ENCODE measurements around the gene SEMA6A.

SEMA6A gene

GRCh38 chr5:116436674-116437350 is 137.8 kb downstream of the SEMA6A start:
- Mint-ChIP-seq H3K36me3 (ENCODE audit: low read depth) (no peaks in the 10 kb centered on the region), H3K27ac (no peak overlapping the region), H3K27me3 (ENCODE audit: low read depth) (no peaks in the 10 kb centered on the region), H3K4me1 (ENCODE audit: low read depth) (no peaks in the 10 kb centered on the region), H3K4me3 (no peak overlapping the region), H3K9me3 (no peaks in the 10 kb centered on the region)

GRCh38 chr5:116428966-116429365 is 145.7 kb downstream of the SEMA6A start:
- no peaks in the 10 kb centered on the region for H3K36me3 Mint-ChIP-seq (ENCODE audit: low read depth)
- H3K27ac Mint-ChIP-seq, result no peak overlapping the region
- H3K9me3 Mint-ChIP-seq, result no peaks in the 10 kb centered on the region
- H3K4me1 Mint-ChIP-seq (ENCODE audit: low read depth), result no peaks in the 10 kb centered on the region
- no peaks in the 10 kb centered on the region for H3K27me3 Mint-ChIP-seq (ENCODE audit: low read depth)
- H3K4me3 Mint-ChIP-seq, result no peak overlapping the region

DNA sequence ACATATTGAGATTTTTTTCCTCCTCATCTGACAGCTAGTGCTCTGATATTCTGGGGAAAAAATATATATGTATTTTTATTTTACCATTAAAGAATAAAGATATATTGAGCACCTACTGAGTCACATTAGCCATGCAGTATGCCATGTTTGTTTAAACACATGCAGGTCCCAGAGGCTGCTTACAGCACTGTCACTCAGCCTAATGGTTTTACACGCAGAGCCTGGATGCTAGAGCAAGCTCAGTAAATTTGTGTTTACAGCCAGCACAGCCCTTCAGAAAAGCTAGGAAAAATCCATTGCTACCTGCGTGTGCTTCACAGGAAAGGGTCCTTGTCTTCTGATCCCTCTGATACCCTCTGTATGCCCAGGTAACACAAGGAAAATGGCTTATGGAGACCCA is 146.2 kb downstream of the SEMA6A start:
- no peaks in the 10 kb centered on the region for H3K9me3 Mint-ChIP-seq
- no peaks in the 10 kb centered on the region for H3K27me3 Mint-ChIP-seq (ENCODE audit: low read depth)
- H3K27ac Mint-ChIP-seq, result no peak overlapping the region
- no peak overlapping the region for H3K4me3 Mint-ChIP-seq
- no peaks in the 10 kb centered on the region for H3K36me3 Mint-ChIP-seq (ENCODE audit: low read depth)
- H3K4me1 Mint-ChIP-seq (ENCODE audit: low read depth), result no peaks in the 10 kb centered on the region

- Mint-ChIP-seq H3K4me3 (no peak overlapping the region), H3K9me3 (no peaks in the 10 kb centered on the region), H3K4me1 (ENCODE audit: low read depth) (no peaks in the 10 kb centered on the region), H3K27me3 (ENCODE audit: low read depth) (no peaks in the 10 kb centered on the region), H3K36me3 (ENCODE audit: low read depth) (no peaks in the 10 kb centered on the region), H3K27ac (no peak overlapping the region)
Measured at GRCh38 chr5:116424951-116425350, 149.7 kb downstream of the SEMA6A start.

DNA sequence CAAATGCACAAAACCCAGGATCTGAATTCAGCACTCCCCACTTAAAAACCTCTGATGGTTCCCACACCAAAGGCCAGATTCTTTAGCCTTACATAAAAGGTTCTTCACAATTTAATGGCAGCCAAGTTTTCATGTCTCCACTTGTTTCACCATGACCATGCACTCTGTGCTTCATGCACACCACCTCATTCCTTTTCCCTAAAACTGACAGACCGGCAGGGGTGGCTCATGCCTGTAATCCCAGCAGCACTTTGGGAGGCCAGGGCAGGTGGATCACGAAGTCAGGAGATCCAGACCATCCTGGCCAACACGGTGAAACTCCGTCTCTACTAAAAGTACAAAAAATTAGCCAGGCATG is 150.4 kb downstream of the SEMA6A start:
- Mint-ChIP-seq H3K9me3 (no peaks in the 10 kb centered on the region), H3K4me1 (ENCODE audit: low read depth) (no peaks in the 10 kb centered on the region), H3K27ac (no peak overlapping the region), H3K36me3 (ENCODE audit: low read depth) (no peaks in the 10 kb centered on the region), H3K27me3 (ENCODE audit: low read depth) (no peaks in the 10 kb centered on the region), H3K4me3 (no peak overlapping the region)

GRCh38 chr5:116423587-116424257 is 150.9 kb downstream of the SEMA6A start:
- Mint-ChIP-seq H3K4me1 (ENCODE audit: low read depth) (no peaks in the 10 kb centered on the region), H3K27ac (peak overlapping the region; percentile 7), H3K27me3 (ENCODE audit: low read depth) (no peaks in the 10 kb centered on the region), H3K9me3 (no peaks in the 10 kb centered on the region), H3K36me3 (ENCODE audit: low read depth) (no peaks in the 10 kb centered on the region), H3K4me3 (no peak overlapping the region)

GRCh38 chr5:116423141-116423540 is 151.5 kb downstream of the SEMA6A start:
- H3K27ac Mint-ChIP-seq, result no peak overlapping the region
- H3K9me3 Mint-ChIP-seq, result no peaks in the 10 kb centered on the region
- H3K27me3 Mint-ChIP-seq (ENCODE audit: low read depth), result no peaks in the 10 kb centered on the region
- H3K36me3 Mint-ChIP-seq (ENCODE audit: low read depth), result no peaks in the 10 kb centered on the region
- no peak overlapping the region for H3K4me3 Mint-ChIP-seq
- no peaks in the 10 kb centered on the region for H3K4me1 Mint-ChIP-seq (ENCODE audit: low read depth)

DNA sequence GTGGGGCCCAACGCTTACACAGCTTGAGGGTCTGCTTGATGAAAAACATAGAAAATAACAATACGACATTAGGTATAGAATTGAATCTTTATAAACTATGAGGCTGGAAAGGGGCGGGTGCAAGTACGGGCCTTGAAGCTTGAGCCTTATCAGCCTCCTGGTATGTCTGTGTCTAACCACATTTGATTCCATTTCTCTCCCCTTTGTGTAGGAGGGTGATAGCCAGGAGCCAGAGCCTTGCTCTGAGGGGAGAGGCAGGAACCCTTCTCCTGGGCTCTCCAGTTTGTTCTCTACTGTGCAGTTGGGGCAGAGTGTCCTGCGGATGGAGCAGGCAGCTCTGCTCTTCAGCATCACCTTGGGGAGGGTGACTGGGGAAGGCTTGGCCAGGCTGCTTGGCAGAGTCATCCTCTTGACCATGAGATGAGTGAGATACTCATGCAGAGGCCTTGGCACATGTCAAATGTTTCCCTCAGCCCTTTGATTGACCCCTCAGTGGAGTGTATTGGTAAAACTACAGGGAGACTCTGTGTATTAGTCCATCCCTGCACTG is 153.5 kb downstream of the SEMA6A start:
- Mint-ChIP-seq H3K9me3 (no peaks in the 10 kb centered on the region), H3K4me3 (no peak overlapping the region), H3K27ac (no peak overlapping the region), H3K4me1 (ENCODE audit: low read depth) (no peaks in the 10 kb centered on the region), H3K36me3 (ENCODE audit: low read depth) (no peaks in the 10 kb centered on the region), H3K27me3 (ENCODE audit: low read depth) (no peaks in the 10 kb centered on the region)

DNA sequence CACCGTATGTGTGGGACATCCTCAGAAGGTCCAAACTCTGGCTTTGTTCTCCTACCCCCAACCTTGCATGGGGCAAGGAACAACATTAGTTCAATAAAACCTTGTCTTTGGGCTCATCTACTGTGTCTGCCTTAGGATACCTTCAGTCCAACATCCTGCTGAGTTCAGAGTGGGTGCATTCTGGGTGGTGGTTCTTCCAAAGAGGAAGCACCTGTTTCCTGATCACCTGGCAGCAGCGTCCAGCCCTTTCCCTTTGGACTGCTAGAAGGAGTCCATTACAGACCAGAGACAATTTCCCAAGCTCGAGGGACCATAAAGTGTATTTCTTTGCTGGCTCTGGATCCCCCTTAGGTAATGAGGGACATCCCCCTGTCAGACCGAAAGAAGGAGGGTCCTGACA is 154.1 kb downstream of the SEMA6A start:
- Mint-ChIP-seq H3K9me3 (no peaks in the 10 kb centered on the region), H3K27me3 (ENCODE audit: low read depth) (no peaks in the 10 kb centered on the region), H3K27ac (no peak overlapping the region), H3K4me1 (ENCODE audit: low read depth) (no peaks in the 10 kb centered on the region), H3K4me3 (no peak overlapping the region), H3K36me3 (ENCODE audit: low read depth) (no peaks in the 10 kb centered on the region)

DNA sequence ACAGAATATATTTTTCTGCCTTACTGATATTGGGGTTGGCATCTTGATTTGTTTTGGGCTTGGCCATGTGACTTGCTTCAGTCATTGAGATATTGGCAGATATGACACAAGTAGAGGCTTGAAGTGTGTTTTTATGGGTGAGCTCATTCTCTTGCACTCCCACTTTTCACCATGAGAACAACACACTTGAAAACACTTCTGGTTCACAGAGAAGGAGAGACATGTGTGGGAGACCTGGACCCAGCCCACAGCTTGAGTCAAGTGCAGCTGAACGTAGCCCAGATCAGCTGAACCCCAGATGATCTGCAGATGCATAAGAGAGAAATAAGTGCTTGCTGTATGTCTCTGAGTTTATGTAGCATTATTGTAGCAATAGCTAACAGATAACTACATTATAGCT is 155.4 kb downstream of the SEMA6A start:
- Mint-ChIP-seq H3K9me3 (no peaks in the 10 kb centered on the region), H3K36me3 (ENCODE audit: low read depth) (no peaks in the 10 kb centered on the region), H3K27me3 (ENCODE audit: low read depth) (no peaks in the 10 kb centered on the region), H3K4me3 (no peak overlapping the region), H3K4me1 (ENCODE audit: low read depth) (no peaks in the 10 kb centered on the region), H3K27ac (no peak overlapping the region)

- H3K9me3 Mint-ChIP-seq, result no peaks in the 10 kb centered on the region
- no peak overlapping the region for H3K27ac Mint-ChIP-seq
- H3K27me3 Mint-ChIP-seq (ENCODE audit: low read depth), result no peaks in the 10 kb centered on the region
- no peaks in the 10 kb centered on the region for H3K36me3 Mint-ChIP-seq (ENCODE audit: low read depth)
- no peak overlapping the region for H3K4me3 Mint-ChIP-seq
- no peaks in the 10 kb centered on the region for H3K4me1 Mint-ChIP-seq (ENCODE audit: low read depth)
Measured at GRCh38 chr5:116418774-116419173, 155.8 kb downstream of the SEMA6A start.

GRCh38 chr5:116418016-116418415 is 156.6 kb downstream of the SEMA6A start:
- no peaks in the 10 kb centered on the region for H3K27me3 Mint-ChIP-seq (ENCODE audit: low read depth)
- no peak overlapping the region for H3K27ac Mint-ChIP-seq
- H3K36me3 Mint-ChIP-seq (ENCODE audit: low read depth), result no peaks in the 10 kb centered on the region

DNA sequence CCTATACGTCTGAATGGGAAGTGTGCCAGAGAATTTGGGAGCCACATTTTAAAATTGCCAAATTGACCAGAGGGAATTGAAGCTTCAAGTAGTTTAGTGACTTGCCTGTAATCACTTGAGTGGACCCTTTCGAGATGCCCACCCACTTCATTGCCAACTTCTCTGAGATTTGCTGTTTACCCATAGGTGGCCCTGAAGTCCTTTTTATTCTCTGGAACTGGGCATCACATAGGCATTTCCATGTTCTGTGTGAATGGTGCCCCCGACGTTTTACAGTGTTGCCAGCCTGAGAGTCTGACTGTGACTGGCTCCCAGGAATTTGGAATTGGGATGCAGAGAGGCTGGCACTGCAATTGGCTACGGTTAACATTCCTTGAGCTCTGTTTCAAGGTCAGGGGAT is 158.6 kb downstream of the SEMA6A start:
- no peaks in the 10 kb centered on the region for H3K4me1 Mint-ChIP-seq (ENCODE audit: low read depth)
- no peak overlapping the region for H3K4me3 Mint-ChIP-seq
- H3K36me3 Mint-ChIP-seq (ENCODE audit: low read depth), result no peaks in the 10 kb centered on the region
- H3K27ac Mint-ChIP-seq, result no peak overlapping the region
- no peaks in the 10 kb centered on the region for H3K27me3 Mint-ChIP-seq (ENCODE audit: low read depth)
- H3K9me3 Mint-ChIP-seq, result no peaks in the 10 kb centered on the region

More at GRCh38 chr5:116418016-116418415, 156.6 kb downstream of the SEMA6A start:
- no peak overlapping the region for H3K4me3 Mint-ChIP-seq
- no peaks in the 10 kb centered on the region for H3K4me1 Mint-ChIP-seq (ENCODE audit: low read depth)
- H3K9me3 Mint-ChIP-seq, result no peaks in the 10 kb centered on the region

DNA sequence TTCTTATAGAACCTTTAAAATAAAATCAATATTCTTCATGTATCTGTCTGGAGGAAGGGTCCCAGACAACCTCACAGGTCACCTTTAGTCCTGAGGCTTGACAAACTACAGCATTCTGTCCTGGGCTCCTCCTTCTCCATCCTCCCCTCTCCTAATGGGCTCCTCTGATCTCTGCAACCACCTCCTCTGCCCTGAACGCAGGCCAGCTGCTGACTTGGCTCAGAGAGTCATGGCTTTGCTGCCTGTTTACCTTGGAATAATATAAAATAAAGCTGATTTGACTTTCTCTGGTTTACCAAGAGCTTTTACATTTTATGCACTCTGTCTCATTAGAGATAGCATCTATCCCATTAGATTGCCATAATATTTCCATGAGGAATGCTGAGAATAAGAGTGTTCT is 159.4 kb downstream of the SEMA6A start:
- Mint-ChIP-seq H3K36me3 (ENCODE audit: low read depth) (no peaks in the 10 kb centered on the region), H3K27ac (no peak overlapping the region), H3K4me1 (ENCODE audit: low read depth) (no peaks in the 10 kb centered on the region), H3K9me3 (no peaks in the 10 kb centered on the region), H3K27me3 (ENCODE audit: low read depth) (no peaks in the 10 kb centered on the region), H3K4me3 (no peak overlapping the region)

DNA sequence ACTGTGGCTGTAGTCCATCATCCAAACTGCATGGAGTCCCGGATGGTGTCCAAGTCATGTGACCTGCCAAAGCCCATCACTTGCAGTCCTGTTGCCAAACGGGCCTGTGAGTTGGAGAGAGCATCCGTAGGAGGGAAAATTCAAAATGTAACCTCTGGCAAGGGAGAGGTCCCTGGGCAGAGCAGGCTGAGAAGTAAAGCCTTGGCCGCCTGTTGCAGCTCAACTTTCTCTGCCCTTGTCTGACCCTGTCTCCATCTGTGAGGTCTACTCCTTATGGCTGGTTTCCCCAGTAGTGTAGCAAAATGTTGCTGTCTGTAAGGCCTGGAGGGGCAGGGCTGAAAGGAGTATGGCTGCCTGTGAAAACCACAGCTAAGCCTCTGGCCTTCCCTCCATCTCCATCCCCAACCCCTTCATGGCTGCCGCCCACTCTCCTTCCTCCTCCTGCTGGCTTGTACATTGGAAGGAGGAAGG is 163.5 kb downstream of the SEMA6A start:
- no peaks in the 10 kb centered on the region for H3K4me1 Mint-ChIP-seq (ENCODE audit: low read depth)
- no peaks in the 10 kb centered on the region for H3K27me3 Mint-ChIP-seq (ENCODE audit: low read depth)
- no peaks in the 10 kb centered on the region for H3K9me3 Mint-ChIP-seq
- no peak overlapping the region for H3K27ac Mint-ChIP-seq
- H3K4me3 Mint-ChIP-seq, result no peak overlapping the region
- no peaks in the 10 kb centered on the region for H3K36me3 Mint-ChIP-seq (ENCODE audit: low read depth)
